A549 (cell line): ENCODE data around the gene PLLP. TPM values are rescaled to one million over a fixed set of nuclear protein-coding genes. Genes with fewer than 3 reads are reported as not detected.

Source experiments
- ATAC-seq, 2 experiments: fragments of 200-7000 bp in 1 of 2; fragments of >200 bp in 1 of 2; cut with Nextera tagmentation in 1 of 2; cut with Tn5 transposase in 1 of 2; 3 replicates each; pipeline versions ENCODE4 v1.8.0 to v1.9.1; 2018 to 2020; ENCODE audit warnings: mild to moderate bottlenecking in 1 of 2, moderate library complexity in 1 of 2
- CTCF ChIA-PET: fragments of 300-600 bp; sonication (Branson Sonifier 250); formaldehyde crosslinking; extraction: SDS; loops from one replicate; lab custom pipeline; 2021; ENCODE audit warnings: antibody characterized with exemption, inconsistent platforms; lab: Yijun Ruan, JAX
- POLR2A ChIA-PET: fragments of 350-600 bp; formaldehyde crosslinking; extraction: SDS; loops from one replicate; lab custom pipeline; 2021; ENCODE audit warnings: antibody characterized with exemption, inconsistent platforms; lab: Yijun Ruan, JAX
- DNase-seq, 2 experiments: peaks; one replicate each; pipeline versions ENCODE4 v3.0.0 to v3.0.0-alpha.2; 2011 to 2016; ENCODE audit warnings: low read depth in 1 of 2, low spot score in 1 of 2
- FAIRE-seq: peaks from 2 replicates; lab custom pipeline; 2011; peaks lifted over from hg19 to GRCh38; lab: Jason Lieb, UNC
- H3K27ac ChIP-seq, 2 experiments: fragments of >200 bp; sonication (Bioruptor Twin); formaldehyde crosslinking; 3 replicates each; pipeline ENCODE4 v1.5.1; 2016 to 2017
- H3K4me1 ChIP-seq: fragments of >200 bp; sonication (Bioruptor Twin); formaldehyde crosslinking; 3 replicates; pipeline ENCODE4 v1.6.1; 2016
- H3K4me2 ChIP-seq: fragments of >200 bp; sonication (Bioruptor Twin); formaldehyde crosslinking; 3 replicates; pipeline ENCODE4 v1.6.1; 2016
- H3K4me3 ChIP-seq: fragments of >200 bp; sonication (Bioruptor Twin); formaldehyde crosslinking; 3 replicates; pipeline ENCODE4 v1.5.1; 2016
- H3K9me3 ChIP-seq: fragments of >200 bp; sonication (Bioruptor Twin); formaldehyde crosslinking; 3 replicates; pipeline ENCODE4 v1.6.1; 2016
- ATOH8 ChIP-seq: fragments of 250-450 bp; sonication (Bioruptor Pico); IDR thresholded peaks from 2 replicates; pipeline ENCODE4 v1.5.0; 2020; ENCODE audit warnings: low read depth, mild to moderate bottlenecking, moderate library complexity
- BCL3 ChIP-seq: fragments of >200 bp; sonication (Bioruptor Twin); formaldehyde crosslinking; IDR thresholded peaks from 3 replicates; pipeline ENCODE4 v1.6.1; 2016
- CEBPB ChIP-seq, 2 experiments: fragments of >200 bp in 1 of 2; sonication (Bioruptor Twin) in 1 of 2; formaldehyde crosslinking in 1 of 2; IDR thresholded peaks; 2 replicates each; pipeline ENCODE4 v1.6.1; 2012 to 2016
- CHD4 ChIP-seq: fragments of 200-600 bp; sonication (generic); IDR thresholded peaks from 2 replicates; pipeline ENCODE4 v1.6.1; 2016; ENCODE audit warnings: antibody characterized with exemption, mild to moderate bottlenecking, borderline replicate concordance
- E2F6 ChIP-seq: IDR thresholded peaks from 2 replicates; pipeline ENCODE4 v1.6.1; 2012; ENCODE audit warnings: low read depth, borderline replicate concordance
- ESRRA ChIP-seq: fragments of 150-350 bp; IDR thresholded peaks from 2 replicates; pipeline ENCODE4 v1.6.1; 2014; ENCODE audit warnings: mild to moderate bottlenecking, low read length, borderline replicate concordance
- FOSB ChIP-seq: fragments of 250-450 bp; sonication (Bioruptor Pico); IDR thresholded peaks from 2 replicates; pipeline ENCODE4 v1.5.0; 2020; ENCODE audit warnings: mild to moderate bottlenecking, moderate library complexity
- HDAC2 ChIP-seq: fragments of 200-600 bp; sonication (generic); IDR thresholded peaks from 2 replicates; pipeline ENCODE4 v1.6.1; 2016
- HOXB5 ChIP-seq: fragments of 250-450 bp; sonication (Bioruptor Pico); IDR thresholded peaks from 2 replicates; pipeline ENCODE4 v1.5.0; 2020; ENCODE audit warnings: mild to moderate bottlenecking, moderate library complexity
- MAFK ChIP-seq: fragments of 450-650 bp; IDR thresholded peaks from 2 replicates; pipeline ENCODE4 v1.6.1; 2014; ENCODE audit not compliant: partially characterized antibody
- NR3C1 ChIP-seq: fragments of >200 bp; sonication (Bioruptor Twin); formaldehyde crosslinking; IDR thresholded peaks from 3 replicates; pipeline ENCODE4 v1.6.1; 2017
- PBX3 ChIP-seq: IDR thresholded peaks from 2 replicates; pipeline ENCODE4 v1.6.1; 2012
- PHF8 ChIP-seq: fragments of 200-600 bp; sonication (generic); IDR thresholded peaks from 2 replicates; pipeline ENCODE4 v1.6.1; 2016; ENCODE audit warnings: low read depth, mild to moderate bottlenecking, antibody characterized with exemption, moderate library complexity, borderline replicate concordance
- RAD21 ChIP-seq, 2 experiments: fragments of >200 bp in 1 of 2; sonication (Bioruptor Twin) in 1 of 2; formaldehyde crosslinking in 1 of 2; IDR thresholded peaks in 1 of 2; conservative IDR thresholded peaks in 1 of 2; 2 replicates in 1 of 2; 3 replicates in 1 of 2; pipeline ENCODE4 v1.6.1; 2012 to 2018; ENCODE audit warnings: inconsistent platforms in 1 of 2
- RCOR1 ChIP-seq: fragments of 150-350 bp; IDR thresholded peaks from 2 replicates; pipeline ENCODE4 v1.6.1; 2014; ENCODE audit warnings: antibody characterized with exemption, low read length, low read depth
- RFX5 ChIP-seq: fragments of 450-650 bp; IDR thresholded peaks from 2 replicates; pipeline ENCODE4 v1.7.1; 2014; ENCODE audit warnings: antibody characterized with exemption, mild to moderate bottlenecking, moderate library complexity
- TFCP2L1 ChIP-seq: fragments of 250-450 bp; sonication (Bioruptor Pico); IDR thresholded peaks from 2 replicates; pipeline ENCODE4 v1.5.0; 2021; ENCODE audit warnings: mild to moderate bottlenecking
- USF2 ChIP-seq: fragments of 450-650 bp; IDR thresholded peaks from 2 replicates; pipeline ENCODE4 v1.6.1; 2014; ENCODE audit warnings: antibody characterized with exemption
- ZC3H11A ChIP-seq: fragments of 450-650 bp; IDR thresholded peaks from 2 replicates; pipeline ENCODE4 v1.6.1; 2014; ENCODE audit warnings: antibody characterized with exemption, mild to moderate bottlenecking
- ZFP36 ChIP-seq: fragments of 450-650 bp; IDR thresholded peaks from 2 replicates; pipeline ENCODE4 v1.6.1; 2014; ENCODE audit warnings: borderline replicate concordance; ENCODE audit not compliant: partially characterized antibody
- WGBS: methylation state at CpG from one replicate; pipeline ENCODE4 v1.1.6; 2017; ENCODE audit errors: missing lambda C conversion rate; 5-methylcytosine and 5-hydroxymethylcytosine counted together
- polyA plus RNA-seq, 4 experiments: library from polyadenylated mRNA; depleted of rRNA in 3 of 4; stranded (reverse); fragments of >200 nt; fragmentation: RNase III in 1 of 4; extraction: RNeasy Plus Mini Kit Qiagen cat#74134 plus additional on column Dnase treatment in 1 of 4; gene quantifications; 2 replicates in 3 of 4; 3 replicates in 1 of 4; pipeline ENCODE4 v1.2.3, GENCODE V29; 2011 to 2017
- small RNA-seq, 6 experiments: library from RNA; depleted of rRNA; stranded (forward); fragments of <200 nt; gene quantifications; one replicate each; pipeline ENCODE3, GENCODE V24; 2012

Gene PLLP
- polyA plus RNA-seq, 2 of the 4 experiments (the other 2 are of a cell fraction): 1.8 to 3.3 TPM

- FAIRE-seq (no peak), DNase-seq (no peak)
- ChIA-PET POLR2A (no interaction called here), CTCF (no interaction called here)
- 91% methylated on average over 5 of the region's 5 CpGs for WGBS
- H3K27ac ChIP-seq: no peak overlapping the region
- H3K4me3 ChIP-seq: no peak overlapping the region
- no peak for TF ChIP-seq PHF8
- TF ChIP-seq, all 56 proteins: peak for 0
- no peaks in the 10 kb centered on the region for H3K4me1 ChIP-seq
- H3K4me2 ChIP-seq: no peak overlapping the region
- peaks cover 8% of the 10 kb centered on the region for H3K9me3 ChIP-seq
- ATAC-seq: no peak
These were observed 74.7 kb downstream of the PLLP start for GRCh38 chr16:57209780-57210179.

- H3K9me3 ChIP-seq: no peaks in the 10 kb centered on the region
- 90% methylated on average over 1 of the region's 1 CpG for WGBS
- no peak overlapping the region for H3K4me3 ChIP-seq
- ChIA-PET CTCF (interaction anchor here (1.2 kb wide), 1 partner anchor 9 kb away, joined by 3 read pairs; no protein-coding TSS in a partner anchor), POLR2A (no interaction called here)
- TF ChIP-seq RCOR1: no peak
- TF ChIP-seq BCL3: no peak
- TF ChIP-seq ZFP36: no peak
- no peak for TF ChIP-seq NR3C1
- TF ChIP-seq E2F6: no peak
- no peak for TF ChIP-seq CHD4
- TF ChIP-seq TFCP2L1: no peak
- TF ChIP-seq USF2: no peak
- TF ChIP-seq HOXB5 (CRISPR knock-in tag): no peak
- TF ChIP-seq RAD21 (conservative IDR thresholded peaks at IDR 0.05 in 1 of 2, IDR thresholded peaks at IDR 0.05 in 1 of 2): no peak
- TF ChIP-seq PBX3: no peak
- TF ChIP-seq HDAC2: no peak
- no peak for TF ChIP-seq RFX5
- TF ChIP-seq MAFK: no peak
- no peak for TF ChIP-seq ZC3H11A
- TF ChIP-seq CEBPB (IDR thresholded peaks at IDR 0.05): no peak
- TF ChIP-seq ESRRA: no peak
- no peak for TF ChIP-seq ATOH8 (CRISPR knock-in tag)
- TF ChIP-seq FOSB: no peak
- ATAC-seq: no peak
- H3K4me1 ChIP-seq: no peaks in the 10 kb centered on the region
- no peak for DNase-seq
- no peak for FAIRE-seq
- H3K27ac ChIP-seq: no peak overlapping the region
- no peak overlapping the region for H3K4me2 ChIP-seq
These were observed 75.5 kb downstream of the PLLP start for GRCh38 chr16:57208926-57209325.

Small RNAs within 50 kb of the gene (small RNA-seq; reads per million reads assigned to genes)
- 0 reads per million in 6 experiments for gene AC108081.1

Other genes with a start within 250 kb of the PLLP start
- gene CPNE2, start 192.1 kb downstream of the PLLP start, polyA plus RNA-seq (2011; rRNA removed): 36.7 and 44.4 TPM in 2 replicates
- gene CPNE2, start 192.1 kb downstream of the PLLP start, polyA plus RNA-seq (2017; fragmentation: RNase III; extraction: RNeasy Plus Mini Kit Qiagen cat#74134 plus additional on column Dnase treatment): 32.2 to 37.7 TPM (median 36.7 TPM) in 3 replicates
- 128 and 155 TPM in 2 replicates for gene PSME3IP1, start 98.6 kb downstream of the PLLP start, polyA plus RNA-seq (2011; rRNA removed)
- 157 to 159 TPM (median 158 TPM) in 3 replicates for gene PSME3IP1, start 98.6 kb downstream of the PLLP start, polyA plus RNA-seq (2017; fragmentation: RNase III; extraction: RNeasy Plus Mini Kit Qiagen cat#74134 plus additional on column Dnase treatment)
- 50.0 and 58.5 TPM in 2 replicates for gene RSPRY1, start 98.3 kb downstream of the PLLP start, polyA plus RNA-seq (2011; rRNA removed)
- 30.2 to 32.2 TPM (median 31.9 TPM) in 3 replicates for gene RSPRY1, start 98.3 kb downstream of the PLLP start, polyA plus RNA-seq (2017; fragmentation: RNase III; extraction: RNeasy Plus Mini Kit Qiagen cat#74134 plus additional on column Dnase treatment)
- 117 and 126 TPM in 2 replicates for gene ARL2BP, start 39.4 kb downstream of the PLLP start, polyA plus RNA-seq (2011; rRNA removed)
- 64.0 to 68.7 TPM (median 67.0 TPM) in 3 replicates for gene ARL2BP, start 39.4 kb downstream of the PLLP start, polyA plus RNA-seq (2017; fragmentation: RNase III; extraction: RNeasy Plus Mini Kit Qiagen cat#74134 plus additional on column Dnase treatment)
- gene CCL22, start 74.1 kb upstream of the PLLP start, polyA plus RNA-seq (2011; rRNA removed): not detected in 2 replicates
- not detected in 3 replicates for gene CCL22, start 74.1 kb upstream of the PLLP start, polyA plus RNA-seq (2017; fragmentation: RNase III; extraction: RNeasy Plus Mini Kit Qiagen cat#74134 plus additional on column Dnase treatment)
- gene CX3CL1, start 87.8 kb upstream of the PLLP start, polyA plus RNA-seq (2011; rRNA removed): 0.10 and 0.17 TPM in 2 replicates
- 0.08 to 0.17 TPM (median 0.08 TPM) in 3 replicates for gene CX3CL1, start 87.8 kb upstream of the PLLP start, polyA plus RNA-seq (2017; fragmentation: RNase III; extraction: RNeasy Plus Mini Kit Qiagen cat#74134 plus additional on column Dnase treatment)
- gene CCL17, start 120.1 kb upstream of the PLLP start, polyA plus RNA-seq (2011; rRNA removed): not detected in 2 replicates
- not detected in 3 replicates for gene CCL17, start 120.1 kb upstream of the PLLP start, polyA plus RNA-seq (2017; fragmentation: RNase III; extraction: RNeasy Plus Mini Kit Qiagen cat#74134 plus additional on column Dnase treatment)
- 101 and 114 TPM in 2 replicates for gene CIAPIN1, start 162.7 kb upstream of the PLLP start, polyA plus RNA-seq (2011; rRNA removed)
- 69.1 to 75.0 TPM (median 71.5 TPM) in 3 replicates for gene CIAPIN1, start 162.7 kb upstream of the PLLP start, polyA plus RNA-seq (2017; fragmentation: RNase III; extraction: RNeasy Plus Mini Kit Qiagen cat#74134 plus additional on column Dnase treatment)
- 109 and 130 TPM in 2 replicates for gene COQ9, start 162.8 kb upstream of the PLLP start, polyA plus RNA-seq (2011; rRNA removed)
- 46.2 to 48.0 TPM (median 47.2 TPM) in 3 replicates for gene COQ9, start 162.8 kb upstream of the PLLP start, polyA plus RNA-seq (2017; fragmentation: RNase III; extraction: RNeasy Plus Mini Kit Qiagen cat#74134 plus additional on column Dnase treatment)
- 229 and 259 TPM in 2 replicates for gene POLR2C, start 178.0 kb upstream of the PLLP start, polyA plus RNA-seq (2011; rRNA removed)
- 141 to 148 TPM (median 146 TPM) in 3 replicates for gene POLR2C, start 178.0 kb upstream of the PLLP start, polyA plus RNA-seq (2017; fragmentation: RNase III; extraction: RNeasy Plus Mini Kit Qiagen cat#74134 plus additional on column Dnase treatment)
- gene DOK4, start 201.8 kb upstream of the PLLP start, polyA plus RNA-seq (2011; rRNA removed): 85.4 and 93.2 TPM in 2 replicates
- 51.9 to 70.3 TPM (median 65.2 TPM) in 3 replicates for gene DOK4, start 201.8 kb upstream of the PLLP start, polyA plus RNA-seq (2017; fragmentation: RNase III; extraction: RNeasy Plus Mini Kit Qiagen cat#74134 plus additional on column Dnase treatment)